Measurements from ENCODE around the gene TCF7L1.

Gene TCF7L1

GRCh38 chr2:85160966-85161960 is 28.1 kb downstream of the TCF7L1 start:
- in situ Hi-C loops (cut with MboI; ENCODE audit: low sequenced_read_pairs), result no loop called here

DNA sequence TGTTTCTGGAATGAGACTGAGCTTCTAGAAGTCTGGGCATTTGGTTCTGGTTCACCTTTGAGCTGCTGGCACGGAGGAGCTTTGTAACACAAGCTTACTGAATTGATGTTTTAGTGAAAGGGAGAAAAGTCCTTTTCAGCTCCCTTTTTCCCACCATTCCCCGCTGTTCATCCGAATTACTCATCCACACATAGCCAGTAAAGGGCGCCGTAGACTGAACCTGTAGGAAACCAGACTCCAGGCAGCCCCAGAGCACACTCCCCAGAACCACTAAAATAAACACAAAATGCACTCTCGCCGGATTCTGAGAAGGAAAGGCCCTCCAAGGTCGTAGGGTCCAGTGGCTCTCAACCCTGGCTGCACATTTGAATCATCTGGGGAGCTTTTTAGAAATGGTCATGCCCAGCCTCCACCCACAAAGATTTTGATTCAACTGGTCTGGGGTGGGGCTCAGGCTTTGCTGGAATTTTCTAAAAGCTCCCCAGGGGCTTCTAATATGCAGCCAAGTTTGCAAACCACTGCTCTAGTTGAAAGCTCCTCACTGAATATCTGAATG is 29.6 kb downstream of the TCF7L1 start:
- in situ Hi-C loops (cut with MboI; ENCODE audit: low sequenced_read_pairs), result no loop called here

- in situ Hi-C loops (cut with MboI; ENCODE audit: low sequenced_read_pairs), result no loop called here
Measured at GRCh38 chr2:85163675-85164074, 30.5 kb downstream of the TCF7L1 start.

- in situ Hi-C loops (cut with MboI; ENCODE audit: low sequenced_read_pairs), result no loop called here
Measured at GRCh38 chr2:85164145-85164569, 31.0 kb downstream of the TCF7L1 start.

DNA sequence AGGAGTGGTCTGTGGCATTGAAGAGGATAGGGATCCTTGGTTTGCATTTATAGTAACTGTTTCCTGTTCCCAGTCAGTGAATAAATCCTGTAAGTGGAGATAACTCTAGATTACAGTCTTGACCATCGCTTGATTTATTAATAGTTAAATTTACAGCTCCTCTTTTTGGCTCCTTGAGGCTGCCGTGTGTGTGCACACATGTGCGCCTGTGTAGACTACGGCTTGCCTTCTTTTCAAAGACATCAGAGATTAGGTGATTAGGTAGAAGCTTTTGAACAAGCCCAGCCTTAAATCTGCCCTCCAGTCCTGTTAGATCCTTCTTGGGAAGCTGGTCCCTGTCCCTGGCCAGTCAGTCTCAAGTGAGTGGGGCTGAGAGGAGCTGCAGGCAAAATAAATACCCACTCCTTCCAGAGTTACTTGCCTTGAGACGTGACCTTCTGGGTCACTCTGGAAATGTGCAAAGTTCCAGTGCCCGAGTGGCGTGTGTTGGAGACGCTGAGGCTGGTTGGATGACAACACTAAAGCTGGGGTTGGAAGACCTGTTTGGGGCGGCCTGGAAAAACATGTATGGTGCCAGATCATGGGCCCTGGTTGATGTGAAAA is 32.0 kb downstream of the TCF7L1 start:
- in situ Hi-C loops (cut with MboI; ENCODE audit: low sequenced_read_pairs), result no loop called here

GRCh38 chr2:85166021-85166420 is 32.8 kb downstream of the TCF7L1 start:
- in situ Hi-C loops (cut with MboI; ENCODE audit: low sequenced_read_pairs), result no loop called here

DNA sequence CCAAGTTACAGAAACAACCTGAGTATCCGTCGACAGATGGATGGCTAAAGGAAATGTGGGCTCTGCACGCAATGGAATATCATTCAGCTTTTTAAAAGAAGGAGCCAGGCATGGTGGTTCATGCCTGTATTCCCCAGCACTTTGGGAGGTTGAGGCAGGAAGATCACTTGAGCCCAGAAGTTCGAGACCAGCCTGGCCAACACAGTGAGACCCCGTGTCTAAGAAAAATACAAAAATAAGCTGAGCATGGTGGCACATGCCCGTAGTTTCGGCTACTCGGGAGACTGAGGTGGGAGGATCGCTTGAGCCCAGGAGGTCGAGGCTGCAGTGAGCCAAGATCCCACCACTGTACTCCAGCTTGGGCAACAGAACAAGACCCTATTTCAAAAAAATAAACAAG is 34.3 kb downstream of the TCF7L1 start:
- in situ Hi-C loops (cut with MboI; ENCODE audit: low sequenced_read_pairs), result no loop called here

DNA sequence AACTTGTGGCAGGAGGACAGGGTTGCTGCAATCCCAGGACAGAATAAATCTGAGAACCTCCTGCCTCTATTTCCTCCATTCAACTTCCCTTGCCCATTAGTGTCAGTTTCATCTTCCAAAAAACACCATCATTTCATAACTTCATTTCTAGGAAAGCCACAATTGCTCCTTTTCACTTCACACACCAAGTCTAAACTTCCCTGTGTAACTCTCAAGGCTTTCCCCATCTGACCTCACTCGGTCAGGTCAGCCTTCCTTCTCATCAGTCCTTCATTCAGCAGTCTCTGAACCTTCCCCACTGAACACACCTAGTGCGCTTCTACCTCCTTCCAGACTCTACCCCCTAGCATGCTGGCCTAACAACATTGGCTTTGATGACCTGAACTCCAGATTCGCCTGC is 35.8 kb downstream of the TCF7L1 start:
- in situ Hi-C loops (cut with MboI; ENCODE audit: low sequenced_read_pairs), result no loop called here

- in situ Hi-C loops (cut with MboI; ENCODE audit: low sequenced_read_pairs), result no loop called here
Measured at GRCh38 chr2:85169581-85169980, 36.4 kb downstream of the TCF7L1 start.

GRCh38 chr2:85170938-85171475 is 37.8 kb downstream of the TCF7L1 start:
- in situ Hi-C loops (cut with MboI; ENCODE audit: low sequenced_read_pairs), result no loop called here

DNA sequence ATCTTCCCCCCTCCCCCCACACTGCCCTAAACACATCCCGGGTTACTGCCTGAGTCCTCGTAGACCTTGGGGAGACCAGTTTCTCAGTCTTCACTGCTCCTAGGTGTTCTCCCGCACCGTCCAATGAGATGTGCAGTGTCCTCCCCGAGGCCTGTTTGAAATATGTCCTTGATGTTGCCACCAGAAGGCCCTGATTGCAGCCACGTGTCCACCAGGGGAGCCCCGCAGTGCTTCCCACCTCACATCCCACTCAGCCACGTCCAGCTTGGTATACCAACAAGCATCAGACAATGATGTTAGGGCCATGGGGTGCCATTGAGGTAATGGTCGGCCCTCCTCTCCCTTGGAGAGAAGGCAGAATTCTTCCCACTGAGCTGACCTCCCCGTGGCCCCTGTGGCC is 38.7 kb downstream of the TCF7L1 start:
- in situ Hi-C loops (cut with MboI; ENCODE audit: low sequenced_read_pairs), result no loop called here

DNA sequence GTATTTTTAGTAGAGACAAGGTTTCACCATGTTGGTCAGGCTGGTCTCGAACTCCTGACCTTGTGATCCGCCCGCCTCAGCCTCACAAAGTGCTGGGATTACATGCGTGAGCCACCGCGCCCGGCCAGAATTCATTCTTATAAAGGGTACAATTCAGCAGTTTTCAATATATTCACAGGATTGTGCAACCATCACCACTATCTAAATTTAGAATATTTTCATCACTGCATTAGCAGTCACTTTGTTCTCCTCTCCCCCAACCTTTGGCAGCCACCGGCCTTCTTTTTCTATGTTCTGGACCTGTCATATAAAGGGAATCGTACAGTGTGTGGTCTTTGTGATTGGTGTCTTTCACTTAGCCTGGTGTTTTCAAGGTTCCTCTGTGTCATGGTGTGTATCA is 40.7 kb downstream of the TCF7L1 start:
- in situ Hi-C loops (cut with MboI; ENCODE audit: low sequenced_read_pairs), result no loop called here

DNA sequence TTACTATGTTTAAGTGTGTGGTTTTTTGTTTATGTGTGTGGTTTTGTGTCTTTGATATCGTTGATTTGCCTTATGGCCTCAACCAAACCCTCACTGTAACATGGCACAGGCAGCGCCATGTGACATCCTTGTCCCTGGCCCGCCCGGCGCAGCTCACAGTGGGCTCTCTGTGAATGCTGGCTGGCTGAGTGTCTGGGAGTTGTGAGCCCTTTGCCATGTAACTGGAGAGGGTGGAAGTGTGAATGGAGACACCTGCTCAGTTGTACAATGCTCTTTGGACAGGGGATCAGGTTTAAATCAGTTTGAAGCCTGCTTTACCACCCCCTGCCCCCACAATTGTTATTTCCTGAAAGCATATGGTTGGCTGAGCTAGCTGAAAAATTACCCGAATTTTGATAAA is 41.8 kb downstream of the TCF7L1 start:
- in situ Hi-C loops (cut with MboI; ENCODE audit: low sequenced_read_pairs), result no loop called here

DNA sequence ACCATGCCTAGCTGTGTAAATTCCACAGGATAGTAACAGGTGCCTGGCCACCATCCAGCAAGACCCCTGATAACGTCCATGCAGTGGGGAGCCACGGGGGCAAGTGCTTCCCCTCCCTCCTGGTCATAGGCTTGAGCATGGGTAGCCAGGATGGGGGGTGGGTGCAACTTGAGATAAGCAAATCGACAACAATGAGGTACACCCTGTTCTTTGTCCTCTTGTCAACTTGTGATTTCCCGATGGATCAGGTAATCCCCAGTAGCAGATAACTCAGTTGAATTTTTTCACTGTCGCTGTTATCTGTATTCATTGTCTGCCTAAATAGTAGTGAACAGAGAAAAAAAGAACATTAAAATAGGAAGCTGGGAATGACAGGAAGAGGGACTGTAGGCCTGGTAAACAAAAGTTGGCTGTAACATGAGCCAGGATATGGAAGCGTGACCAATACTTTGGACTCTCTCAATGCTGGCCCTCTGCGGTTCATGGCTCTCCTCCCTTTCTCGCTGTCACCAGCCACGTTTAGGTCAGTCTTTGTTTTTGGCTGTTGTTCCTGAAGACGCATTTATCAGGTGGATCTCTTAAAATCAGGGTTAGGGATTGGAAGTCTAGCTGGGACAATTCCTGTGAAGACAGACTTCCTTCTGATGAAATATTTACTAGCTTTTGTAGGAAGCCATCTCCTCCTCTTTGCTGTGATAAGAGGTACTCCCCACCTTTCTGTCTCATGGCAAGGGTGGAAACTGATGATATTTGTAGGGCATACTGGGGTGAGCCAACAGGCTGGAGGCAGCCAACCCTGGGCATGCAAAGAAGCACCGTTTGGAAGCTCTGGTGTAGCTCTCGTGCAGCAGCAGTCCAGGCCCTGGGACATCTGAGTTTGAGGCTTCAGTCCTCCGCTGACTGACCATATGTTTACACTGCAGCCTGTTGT is 42.4 kb downstream of the TCF7L1 start:
- in situ Hi-C loops (cut with MboI; ENCODE audit: low sequenced_read_pairs), result no loop called here

- in situ Hi-C loops (cut with MboI; ENCODE audit: low sequenced_read_pairs), result no loop called here
Measured at GRCh38 chr2:85177031-85177824, 44.0 kb downstream of the TCF7L1 start.

DNA sequence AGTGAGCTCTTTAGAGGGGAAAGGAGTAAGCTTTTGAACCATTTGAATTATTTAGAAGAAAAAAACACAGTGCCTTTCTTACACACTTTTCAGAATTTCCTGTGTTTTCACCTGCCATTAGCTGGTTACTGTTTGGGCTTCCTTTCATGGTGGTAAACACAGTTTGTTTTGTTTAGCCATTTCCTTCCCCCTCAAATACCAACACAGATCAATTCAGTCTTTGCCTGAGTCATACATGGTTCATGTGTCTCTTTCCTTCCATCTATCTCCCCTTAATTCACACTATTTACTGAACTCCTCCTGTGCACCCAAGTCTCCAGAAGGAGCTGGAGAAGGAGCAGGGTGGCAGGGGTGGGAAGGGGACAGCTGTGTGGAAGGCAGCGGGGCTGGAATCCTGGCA is 45.0 kb downstream of the TCF7L1 start:
- in situ Hi-C loops (cut with MboI; ENCODE audit: low sequenced_read_pairs), result no loop called here

GRCh38 chr2:85178980-85179411 is 45.8 kb downstream of the TCF7L1 start:
- in situ Hi-C loops (cut with MboI; ENCODE audit: low sequenced_read_pairs), result no loop called here

- in situ Hi-C loops (cut with MboI; ENCODE audit: low sequenced_read_pairs), result no loop called here
Measured at GRCh38 chr2:85179541-85179940, 46.3 kb downstream of the TCF7L1 start.

GRCh38 chr2:85180322-85181133 is 47.3 kb downstream of the TCF7L1 start:
- in situ Hi-C loops (cut with MboI; ENCODE audit: low sequenced_read_pairs), result no loop called here
